ENCODE results near the gene KIF17.
A peak's percentile ranks its signal among the peaks of the same experiment; 100 is the strongest.

The KIF17 gene
- long read RNA-seq, partial matches to known transcripts: 1 of 2 reads
- long read RNA-seq, other reads (novel, unspliced or antisense): 1 of 2 reads

DNA sequence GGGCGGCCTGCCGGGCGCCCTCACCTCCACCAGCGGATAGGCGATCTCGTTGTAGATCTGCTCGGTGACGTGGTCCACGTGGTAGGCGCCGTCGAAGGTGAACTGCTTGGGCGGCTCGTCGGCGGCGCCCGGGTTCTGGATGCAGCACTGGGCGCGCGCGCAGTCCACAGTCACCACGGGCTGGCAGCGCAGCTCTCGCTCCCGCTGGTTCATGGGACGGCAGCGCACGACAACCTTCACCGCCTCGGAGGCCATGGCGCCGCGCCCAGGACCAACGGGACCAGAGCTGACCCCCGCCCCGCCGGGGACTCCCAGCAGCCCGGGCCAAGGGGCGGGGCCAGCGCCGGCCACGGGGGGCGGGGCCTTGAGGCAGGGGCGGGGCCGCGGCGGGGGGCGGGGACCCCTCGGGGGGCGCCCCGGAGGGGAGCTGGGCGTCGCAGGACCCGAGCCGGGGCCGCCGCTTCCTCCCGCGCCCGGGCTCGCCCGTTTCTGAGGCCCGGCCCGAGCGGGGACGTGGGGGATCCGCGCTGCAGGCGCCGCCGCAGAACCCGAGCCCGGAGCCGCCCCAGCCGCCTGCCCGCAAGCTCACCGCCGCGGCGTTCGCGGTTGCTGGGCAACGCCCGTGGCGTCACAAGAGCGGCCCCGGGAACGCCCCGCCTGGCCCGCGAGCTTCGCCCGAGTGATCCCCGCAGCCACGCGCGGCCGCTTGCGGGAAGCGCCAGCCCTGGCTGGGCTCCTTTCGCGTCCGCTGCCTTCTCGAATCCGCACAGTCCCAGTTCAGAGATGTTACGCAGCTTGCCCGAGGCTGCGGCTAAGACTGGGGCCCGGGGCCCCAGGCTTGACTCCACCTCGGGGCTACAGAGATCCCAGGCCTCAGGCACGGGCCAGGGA is at the start of gene KIF17:
Gene KIF17, minus strand, starts transcription at position 556 of the 891 bp plus-strand sequence. Its CDS starts 301 bp downstream, at position 255.
- Histone ChIP-seq H3K27ac (replicated peaks) (no peak within 1 kb of the TSS), H3K27me3 (ENCODE audit: insufficient read depth, poor library complexity, severe bottlenecking) (peaks cover 16% of the 10 kb centered on the region), H3K4me3 (replicated peaks; ENCODE audit: insufficient read depth, low read length) (peak within 1 kb of the TSS; percentile 35)
- peak; percentile 42 to 77 for DNase-seq (ENCODE audit: low read depth in 1 of 2, low spot score in 1 of 2)
- TF ChIP-seq CTCF (IDR thresholded peaks at IDR 0.05; ENCODE audit: insufficient read depth, low read length): no peak
- TF ChIP-seq SPI1 (IDR thresholded peaks at IDR 0.05; ENCODE audit: borderline replicate concordance, low read depth): no peak

- DNase-seq (ENCODE audit: low read depth in 1 of 2, low spot score in 1 of 2): no peak
- no peak overlapping the region for H3K27ac ChIP-seq (replicated peaks)
- H3K4me3 ChIP-seq (replicated peaks; ENCODE audit: insufficient read depth, low read length): no peak overlapping the region
- H3K27me3 ChIP-seq (ENCODE audit: insufficient read depth, poor library complexity, severe bottlenecking): no peaks in the 10 kb centered on the region
- no peak for TF ChIP-seq SPI1 (IDR thresholded peaks at IDR 0.05; ENCODE audit: borderline replicate concordance, low read depth)
- TF ChIP-seq, protein P1, sequence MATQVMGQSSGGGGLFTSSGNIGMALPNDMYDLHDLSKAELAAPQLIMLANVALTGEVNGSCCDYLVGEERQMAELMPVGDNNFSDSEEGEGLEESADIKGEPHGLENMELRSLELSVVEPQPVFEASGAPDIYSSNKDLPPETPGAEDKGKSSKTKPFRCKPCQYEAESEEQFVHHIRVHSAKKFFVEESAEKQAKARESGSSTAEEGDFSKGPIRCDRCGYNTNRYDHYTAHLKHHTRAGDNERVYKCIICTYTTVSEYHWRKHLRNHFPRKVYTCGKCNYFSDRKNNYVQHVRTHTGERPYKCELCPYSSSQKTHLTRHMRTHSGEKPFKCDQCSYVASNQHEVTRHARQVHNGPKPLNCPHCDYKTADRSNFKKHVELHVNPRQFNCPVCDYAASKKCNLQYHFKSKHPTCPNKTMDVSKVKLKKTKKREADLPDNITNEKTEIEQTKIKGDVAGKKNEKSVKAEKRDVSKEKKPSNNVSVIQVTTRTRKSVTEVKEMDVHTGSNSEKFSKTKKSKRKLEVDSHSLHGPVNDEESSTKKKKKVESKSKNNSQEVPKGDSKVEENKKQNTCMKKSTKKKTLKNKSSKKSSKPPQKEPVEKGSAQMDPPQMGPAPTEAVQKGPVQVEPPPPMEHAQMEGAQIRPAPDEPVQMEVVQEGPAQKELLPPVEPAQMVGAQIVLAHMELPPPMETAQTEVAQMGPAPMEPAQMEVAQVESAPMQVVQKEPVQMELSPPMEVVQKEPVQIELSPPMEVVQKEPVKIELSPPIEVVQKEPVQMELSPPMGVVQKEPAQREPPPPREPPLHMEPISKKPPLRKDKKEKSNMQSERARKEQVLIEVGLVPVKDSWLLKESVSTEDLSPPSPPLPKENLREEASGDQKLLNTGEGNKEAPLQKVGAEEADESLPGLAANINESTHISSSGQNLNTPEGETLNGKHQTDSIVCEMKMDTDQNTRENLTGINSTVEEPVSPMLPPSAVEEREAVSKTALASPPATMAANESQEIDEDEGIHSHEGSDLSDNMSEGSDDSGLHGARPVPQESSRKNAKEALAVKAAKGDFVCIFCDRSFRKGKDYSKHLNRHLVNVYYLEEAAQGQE (IDR thresholded peaks at IDR 0.05; ENCODE audit: insufficient replicate concordance, low read depth): no peak
- TF ChIP-seq GABPA (IDR thresholded peaks at IDR 0.05; ENCODE audit: low read depth): no peak
- TF ChIP-seq CTCF (IDR thresholded peaks at IDR 0.05; ENCODE audit: insufficient read depth, low read length): no peak
- TF ChIP-seq POLR2AphosphoS5 (IDR thresholded peaks at IDR 0.05; ENCODE audit: low read depth): no peak
Observed at GRCh38 chr1:20767271-20767670, 49.5 kb upstream of the KIF17 start.

DNA sequence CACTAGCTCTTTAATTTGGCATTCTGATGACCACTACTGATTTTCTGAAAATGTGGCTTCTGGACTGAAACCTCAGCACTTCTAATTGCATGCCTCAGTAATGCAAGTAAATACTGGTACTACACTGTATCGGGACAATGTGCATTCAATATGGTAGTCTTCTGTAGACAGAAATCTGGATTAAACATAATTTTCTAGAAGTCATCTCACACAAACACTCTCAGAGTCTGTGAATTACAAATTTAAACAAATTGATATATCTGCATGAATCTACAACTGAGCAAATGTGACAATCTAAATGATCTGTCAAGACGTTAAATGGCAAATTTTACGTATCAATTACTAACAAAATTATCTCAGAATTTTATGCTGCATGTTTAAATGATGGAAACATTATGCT is 45.6 kb upstream of the KIF17 start:
- Histone ChIP-seq H3K4me3 (replicated peaks; ENCODE audit: insufficient read depth, low read length) (no peak overlapping the region), H3K27me3 (ENCODE audit: insufficient read depth, poor library complexity, severe bottlenecking) (no peaks in the 10 kb centered on the region), H3K27ac (replicated peaks) (no peak overlapping the region)
- no peak for TF ChIP-seq GABPA (IDR thresholded peaks at IDR 0.05; ENCODE audit: low read depth)
- TF ChIP-seq, protein P1 (IDR thresholded peaks at IDR 0.05; ENCODE audit: insufficient replicate concordance, low read depth): no peak
- no peak for TF ChIP-seq CTCF (IDR thresholded peaks at IDR 0.05; ENCODE audit: insufficient read depth, low read length)
- TF ChIP-seq POLR2AphosphoS5 (IDR thresholded peaks at IDR 0.05; ENCODE audit: low read depth): no peak
- TF ChIP-seq SPI1 (IDR thresholded peaks at IDR 0.05; ENCODE audit: borderline replicate concordance, low read depth): no peak
- no peak for DNase-seq (ENCODE audit: low read depth in 1 of 2, low spot score in 1 of 2)
